Measurements from ENCODE around the gene EGFR.
A peak's percentile ranks its signal among the peaks of the same experiment; 100 is the strongest.

The EGFR gene

DNA sequence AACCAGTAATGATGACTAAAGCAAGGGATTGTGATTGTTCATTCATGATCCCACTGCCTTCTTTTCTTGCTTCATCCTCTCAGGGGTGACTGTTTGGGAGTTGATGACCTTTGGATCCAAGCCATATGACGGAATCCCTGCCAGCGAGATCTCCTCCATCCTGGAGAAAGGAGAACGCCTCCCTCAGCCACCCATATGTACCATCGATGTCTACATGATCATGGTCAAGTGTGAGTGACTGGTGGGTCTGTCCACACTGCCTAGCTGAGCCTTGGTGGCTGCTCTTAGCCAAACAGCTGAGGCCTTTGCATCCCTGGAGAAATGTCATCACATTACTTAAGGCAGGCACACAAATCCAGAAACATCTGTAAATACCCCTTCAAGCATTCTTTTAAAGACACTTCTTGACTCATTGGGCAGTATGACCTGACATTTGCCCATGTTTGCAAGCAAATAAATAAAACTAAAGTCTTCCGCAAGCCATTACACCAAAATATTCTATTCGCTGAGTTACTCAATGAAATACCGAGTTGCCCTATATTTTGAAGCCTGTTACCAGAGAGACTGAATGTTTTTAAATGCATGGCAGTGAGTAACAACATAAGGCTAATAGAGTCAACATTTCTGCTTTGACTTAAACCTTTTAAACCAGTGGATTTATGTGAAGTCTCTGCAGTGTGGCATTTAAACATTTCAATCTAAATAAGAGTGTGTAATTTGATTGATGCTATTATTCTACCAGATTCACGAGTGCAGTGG, 180.0 kb downstream of the EGFR start:
- H3K36me3 ChIP-seq (replicated peaks in 1 of 2; ENCODE audit: control insufficient read depth in 2 of 2, insufficient read depth in 2 of 2, low read length in 2 of 2): peaks cover 8 to 47% of the 10 kb centered on the region in 2 donors
- no peak overlapping the region for H2BK5ac ChIP-seq (ENCODE audit: low read length)
- H3K23ac ChIP-seq (ENCODE audit: low read depth, low read length, poor library complexity): no peak overlapping the region
- no peak overlapping the region for H3K9ac ChIP-seq (ENCODE audit: low read depth, low read length, poor library complexity)
- no peak overlapping the region for H2BK120ac ChIP-seq (ENCODE audit: low read depth, low read length)
- no peak for DNase-seq (ENCODE audit: low spot score)
- H4K91ac ChIP-seq (ENCODE audit: low read depth, low read length, poor library complexity): no peak overlapping the region
- H3K18ac ChIP-seq (ENCODE audit: low read length): no peak overlapping the region
- H2AK5ac ChIP-seq (ENCODE audit: low read depth, low read length): no peak overlapping the region
- no peak overlapping the region for H3K4ac ChIP-seq (ENCODE audit: low read length)
- H3K4me3 ChIP-seq (ENCODE audit: low read length in 2 of 2): no peak overlapping the region
- H3K27me3 ChIP-seq (ENCODE audit: control insufficient read depth in 3 of 3, insufficient read depth in 3 of 3, low read depth in 1 of 3, low read length in 3 of 3): peaks cover 0 to 6% (median 0%) of the 10 kb centered on the region in 3 experiments
- no peak overlapping the region for H4K8ac ChIP-seq (ENCODE audit: low read depth, low read length)
- no peak overlapping the region for H3K14ac ChIP-seq (ENCODE audit: low read length)
- WGBS, 2 donors (ENCODE audit: extremely low coverage in 2 of 2, insufficient read length in 2 of 2, insufficient replicate concordance in 1 of 2): no CpG with 5 or more reads among the region's 8 CpGs
- H3K4me2 ChIP-seq (ENCODE audit: insufficient read depth, low read length, poor library complexity, severe bottlenecking): no peak overlapping the region
- no peak overlapping the region for H2BK15ac ChIP-seq (ENCODE audit: low read length)
- H3K9me3 ChIP-seq (replicated peaks in 1 of 2; ENCODE audit: control insufficient read depth in 2 of 2, insufficient read depth in 1 of 2, low read depth in 1 of 2, low read length in 2 of 2): peaks cover 0 to 4% of the 10 kb centered on the region in 2 donors
- H3K27ac ChIP-seq (replicated peaks; ENCODE audit: low read length): no peak overlapping the region
- no peak overlapping the region for H2BK12ac ChIP-seq (ENCODE audit: low read length)
- H3K79me1 ChIP-seq (ENCODE audit: low read depth, low read length): peaks cover 2% of the 10 kb centered on the region
- H3K4me1 ChIP-seq (ENCODE audit: control insufficient read depth in 2 of 2, insufficient read depth in 1 of 2, low read depth in 1 of 2, low read length in 2 of 2): no peaks in the 10 kb centered on the region
- H2AFZ ChIP-seq (ENCODE audit: low read length): no peak overlapping the region

DNA sequence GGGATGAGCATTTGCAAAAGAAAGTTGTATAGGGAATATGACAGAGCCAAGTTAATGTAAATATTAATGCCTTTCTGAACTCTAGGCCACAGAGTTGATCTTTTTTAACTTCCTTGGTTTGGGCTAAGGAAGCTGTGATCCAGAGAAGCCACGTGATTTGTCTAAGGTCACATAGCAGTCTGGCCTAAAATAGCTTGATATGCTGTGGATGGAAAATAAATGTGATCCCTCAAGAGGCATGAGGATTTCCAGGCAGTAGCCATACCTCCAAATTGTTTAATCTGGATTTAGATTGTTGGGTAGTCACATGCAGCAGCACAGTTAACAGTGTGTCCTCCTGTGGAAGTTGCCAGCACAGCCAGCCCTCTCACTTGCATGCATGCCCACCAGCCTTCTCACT, 180.6 kb downstream of the EGFR start:
- H3K79me1 ChIP-seq (ENCODE audit: low read depth, low read length): peaks cover 2% of the 10 kb centered on the region
- no peak overlapping the region for H3K27ac ChIP-seq (replicated peaks; ENCODE audit: low read length)

GRCh38 chr7:55200441-55200840, 181.6 kb downstream of the EGFR start:
- no peak overlapping the region for H3K4me3 ChIP-seq (ENCODE audit: low read length in 2 of 2)
- no peak overlapping the region for H2BK12ac ChIP-seq (ENCODE audit: low read length)
- no peak overlapping the region for H4K8ac ChIP-seq (ENCODE audit: low read depth, low read length)
- no peak overlapping the region for H2BK15ac ChIP-seq (ENCODE audit: low read length)
- peaks cover 2% of the 10 kb centered on the region for H3K79me1 ChIP-seq (ENCODE audit: low read depth, low read length)
- no peak overlapping the region for H2AFZ ChIP-seq (ENCODE audit: low read length)
- H3K18ac ChIP-seq (ENCODE audit: low read length): no peak overlapping the region
- H3K27me3 ChIP-seq (ENCODE audit: control insufficient read depth in 3 of 3, insufficient read depth in 3 of 3, low read depth in 1 of 3, low read length in 3 of 3): peaks cover 0 to 9% (median 0%) of the 10 kb centered on the region in 3 experiments
- WGBS, 2 donors (ENCODE audit: extremely low coverage in 2 of 2, insufficient read length in 2 of 2, insufficient replicate concordance in 1 of 2): no CpG with 5 or more reads among the region's 11 CpGs
- H2BK120ac ChIP-seq (ENCODE audit: low read depth, low read length): no peak overlapping the region
- H3K9ac ChIP-seq (ENCODE audit: low read depth, low read length, poor library complexity): no peak overlapping the region
- no peak overlapping the region for H3K14ac ChIP-seq (ENCODE audit: low read length)
- peaks cover 0 to 2% of the 10 kb centered on the region in 2 donors for H3K4me1 ChIP-seq (ENCODE audit: control insufficient read depth in 2 of 2, insufficient read depth in 1 of 2, low read depth in 1 of 2, low read length in 2 of 2)
- no peak overlapping the region for H3K23ac ChIP-seq (ENCODE audit: low read depth, low read length, poor library complexity)
- no peak overlapping the region for H2AK5ac ChIP-seq (ENCODE audit: low read depth, low read length)
- DNase-seq (ENCODE audit: low spot score): no peak
- peaks cover 0 to 12% of the 10 kb centered on the region in 2 donors for H3K9me3 ChIP-seq (replicated peaks in 1 of 2; ENCODE audit: control insufficient read depth in 2 of 2, insufficient read depth in 1 of 2, low read depth in 1 of 2, low read length in 2 of 2)
- peaks cover 16 to 61% of the 10 kb centered on the region in 2 donors for H3K36me3 ChIP-seq (replicated peaks in 1 of 2; ENCODE audit: control insufficient read depth in 2 of 2, insufficient read depth in 2 of 2, low read length in 2 of 2)
- H3K4ac ChIP-seq (ENCODE audit: low read length): no peak overlapping the region
- no peak overlapping the region for H3K4me2 ChIP-seq (ENCODE audit: insufficient read depth, low read length, poor library complexity, severe bottlenecking)
- no peak overlapping the region for H2BK5ac ChIP-seq (ENCODE audit: low read length)
- no peak overlapping the region for H4K91ac ChIP-seq (ENCODE audit: low read depth, low read length, poor library complexity)
- no peak overlapping the region for H3K27ac ChIP-seq (replicated peaks; ENCODE audit: low read length)

More for the DNA sequence above, 180.6 kb downstream of the EGFR start:
- H3K18ac ChIP-seq (ENCODE audit: low read length): no peak overlapping the region
- DNase-seq (ENCODE audit: low spot score): no peak
- no peak overlapping the region for H3K4me3 ChIP-seq (ENCODE audit: low read length in 2 of 2)
- no peak overlapping the region for H2BK15ac ChIP-seq (ENCODE audit: low read length)
- no peak overlapping the region for H3K23ac ChIP-seq (ENCODE audit: low read depth, low read length, poor library complexity)
- H4K91ac ChIP-seq (ENCODE audit: low read depth, low read length, poor library complexity): no peak overlapping the region
- H3K4ac ChIP-seq (ENCODE audit: low read length): no peak overlapping the region
- peaks cover 0 to 6% (median 0%) of the 10 kb centered on the region in 3 experiments for H3K27me3 ChIP-seq (ENCODE audit: control insufficient read depth in 3 of 3, insufficient read depth in 3 of 3, low read depth in 1 of 3, low read length in 3 of 3)
- no CpG with 5 or more reads among the region's 1 CpG for WGBS, 2 donors (ENCODE audit: extremely low coverage in 2 of 2, insufficient read length in 2 of 2, insufficient replicate concordance in 1 of 2)
- no peak overlapping the region for H3K4me2 ChIP-seq (ENCODE audit: insufficient read depth, low read length, poor library complexity, severe bottlenecking)
- H2BK12ac ChIP-seq (ENCODE audit: low read length): no peak overlapping the region
- H3K14ac ChIP-seq (ENCODE audit: low read length): no peak overlapping the region
- peaks cover 0 to 2% of the 10 kb centered on the region in 2 donors for H3K4me1 ChIP-seq (ENCODE audit: control insufficient read depth in 2 of 2, insufficient read depth in 1 of 2, low read depth in 1 of 2, low read length in 2 of 2)
- H2BK5ac ChIP-seq (ENCODE audit: low read length): no peak overlapping the region
- H2BK120ac ChIP-seq (ENCODE audit: low read depth, low read length): no peak overlapping the region
- H3K9ac ChIP-seq (ENCODE audit: low read depth, low read length, poor library complexity): no peak overlapping the region
- H3K9me3 ChIP-seq (replicated peaks in 1 of 2; ENCODE audit: control insufficient read depth in 2 of 2, insufficient read depth in 1 of 2, low read depth in 1 of 2, low read length in 2 of 2): peaks cover 0 to 8% of the 10 kb centered on the region in 2 donors
- H4K8ac ChIP-seq (ENCODE audit: low read depth, low read length): no peak overlapping the region
- H2AK5ac ChIP-seq (ENCODE audit: low read depth, low read length): no peak overlapping the region
- H2AFZ ChIP-seq (ENCODE audit: low read length): no peak overlapping the region
- H3K36me3 ChIP-seq (replicated peaks in 1 of 2; ENCODE audit: control insufficient read depth in 2 of 2, insufficient read depth in 2 of 2, low read length in 2 of 2): peaks cover 12 to 53% of the 10 kb centered on the region in 2 donors

DNA sequence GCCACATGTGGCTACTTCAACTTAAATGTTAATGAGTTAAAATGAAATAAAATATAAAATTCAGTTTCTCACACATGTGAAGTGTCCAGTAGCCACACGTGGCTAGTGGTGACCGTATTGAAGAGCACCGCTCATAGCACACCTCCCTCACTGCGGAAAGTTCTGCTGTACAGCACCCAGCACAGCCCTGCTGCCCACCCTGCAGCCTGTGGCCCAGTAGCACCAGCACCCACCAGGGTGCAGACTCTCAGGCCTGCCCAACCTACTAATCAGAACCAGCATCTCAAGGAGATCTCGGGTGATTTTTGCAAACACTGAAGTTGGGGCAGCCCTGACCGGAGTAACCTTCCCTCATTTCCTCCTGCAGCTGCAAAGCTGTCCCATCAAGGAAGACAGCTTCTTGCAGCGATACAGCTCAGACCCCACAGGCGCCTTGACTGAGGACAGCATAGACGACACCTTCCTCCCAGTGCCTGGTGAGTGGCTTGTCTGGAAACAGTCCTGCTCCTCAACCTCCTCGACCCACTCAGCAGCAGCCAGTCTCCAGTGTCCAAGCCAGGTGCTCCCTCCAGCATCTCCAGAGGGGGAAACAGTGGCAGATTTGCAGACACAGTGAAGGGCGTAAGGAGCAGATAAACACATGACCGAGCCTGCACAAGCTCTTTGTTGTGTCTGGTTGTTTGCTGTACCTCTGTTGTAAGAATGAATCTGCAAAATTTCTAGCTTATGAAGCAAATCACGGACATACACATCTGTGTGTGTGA, 183.5 kb downstream of the EGFR start:
- Histone ChIP-seq H3K4me1 (ENCODE audit: control insufficient read depth in 2 of 2, insufficient read depth in 1 of 2, low read depth in 1 of 2, low read length in 2 of 2) (peaks cover 0 to 2% of the 10 kb centered on the region in 2 donors), H3K23ac (ENCODE audit: low read depth, low read length, poor library complexity) (no peak overlapping the region), H3K18ac (ENCODE audit: low read length) (peak overlapping the region; percentile 40), H3K4me2 (ENCODE audit: insufficient read depth, low read length, poor library complexity, severe bottlenecking) (no peak overlapping the region), H2BK15ac (ENCODE audit: low read length) (no peak overlapping the region), H2BK120ac (ENCODE audit: low read depth, low read length) (no peak overlapping the region), H2AK5ac (ENCODE audit: low read depth, low read length) (no peak overlapping the region), H3K79me1 (ENCODE audit: low read depth, low read length) (peaks cover 2% of the 10 kb centered on the region), H3K4me3 (ENCODE audit: low read length in 2 of 2) (no peak overlapping the region), H3K9me3 (replicated peaks in 1 of 2; ENCODE audit: control insufficient read depth in 2 of 2, insufficient read depth in 1 of 2, low read depth in 1 of 2, low read length in 2 of 2) (peaks cover 0 to 12% of the 10 kb centered on the region in 2 donors), H3K27me3 (ENCODE audit: control insufficient read depth in 3 of 3, insufficient read depth in 3 of 3, low read depth in 1 of 3, low read length in 3 of 3) (peaks cover 0 to 9% (median 0%) of the 10 kb centered on the region in 3 experiments), H3K14ac (ENCODE audit: low read length) (no peak overlapping the region), H4K8ac (ENCODE audit: low read depth, low read length) (no peak overlapping the region), H2BK5ac (ENCODE audit: low read length) (no peak overlapping the region), H3K4ac (ENCODE audit: low read length) (no peak overlapping the region), H3K9ac (ENCODE audit: low read depth, low read length, poor library complexity) (peak overlapping the region; percentile 57), H3K27ac (replicated peaks; ENCODE audit: low read length) (no peak overlapping the region), H2BK12ac (ENCODE audit: low read length) (no peak overlapping the region), H4K91ac (ENCODE audit: low read depth, low read length, poor library complexity) (no peak overlapping the region), H3K36me3 (replicated peaks in 1 of 2; ENCODE audit: control insufficient read depth in 2 of 2, insufficient read depth in 2 of 2, low read length in 2 of 2) (peaks cover 16 to 72% of the 10 kb centered on the region in 2 donors), H2AFZ (ENCODE audit: low read length) (no peak overlapping the region)
- no CpG with 5 or more reads among the region's 13 CpGs for WGBS, 2 donors (ENCODE audit: extremely low coverage in 2 of 2, insufficient read length in 2 of 2, insufficient replicate concordance in 1 of 2)
- no peak for DNase-seq (ENCODE audit: low spot score)
